H1 (cell line): Measurements from ENCODE around the gene ADAM12. TPM values are rescaled to one million over a fixed set of nuclear protein-coding genes. Genes with fewer than 3 reads are reported as not detected.

ENCODE experiments used
- ATF2 ChIP-seq: IDR thresholded peaks from 2 replicates; pipeline ENCODE4 v1.6.1; 2012; ENCODE audit warnings: low read length, inconsistent platforms
- BACH1 ChIP-seq: IDR thresholded peaks from 2 replicates; pipeline ENCODE4 v1.6.1; 2012; ENCODE audit warnings: low read length, improper control_type of control experiment
- CBX8 ChIP-seq: fragments of 300-800, 300-1000 bp; sonication (generic); IDR thresholded peaks from 2 replicates; pipeline ENCODE4 v1.7.1; 2016; ENCODE audit warnings: low read depth, low read length, borderline replicate concordance
- CHD7 ChIP-seq: fragments of 300-600 bp; sonication (generic); IDR thresholded peaks from 2 replicates; pipeline ENCODE4 v1.7.1; 2012; ENCODE audit warnings: low read length, moderate library complexity, mild to moderate bottlenecking, inconsistent platforms; ENCODE audit not compliant: insufficient replicate concordance
- EZH2 ChIP-seq: fragments of 200-600 bp; sonication (generic); IDR thresholded peaks from 2 replicates; pipeline ENCODE4 v1.7.1; 2012; ENCODE audit warnings: low read depth, mild to moderate bottlenecking, moderate library complexity, low read length, inconsistent platforms; ENCODE audit not compliant: severe bottlenecking
- GABPA ChIP-seq: IDR thresholded peaks from 2 replicates; pipeline ENCODE4 v1.6.1; 2011; ENCODE audit warnings: mild to moderate bottlenecking, low read length, moderate library complexity, borderline replicate concordance; ENCODE audit not compliant: insufficient read depth
- NRF1 ChIP-seq: IDR thresholded peaks from 2 replicates; pipeline ENCODE4 v1.6.1; 2011; ENCODE audit warnings: mild to moderate bottlenecking, low read depth, low read length, improper control_type of control experiment
- POLR2AphosphoS5 ChIP-seq: IDR thresholded peaks from 2 replicates; pipeline ENCODE4 v1.6.1; 2011; ENCODE audit warnings: low read depth, low read length
- TAF1 ChIP-seq: IDR thresholded peaks from 2 replicates; pipeline ENCODE4 v1.6.1; 2011; ENCODE audit warnings: mild to moderate bottlenecking, low read depth, low read length
- polyA plus RNA-seq, 7 experiments: library from polyadenylated mRNA; depleted of rRNA in 3 of 7; stranded (reverse) in 5 of 7; unstranded in 2 of 7; fragments of >200 nt in 5 of 7; fragments of 200-250 nt in 2 of 7; gene quantifications; 1 replicate in 5 of 7; 2 replicates in 1 of 7; 4 replicates in 1 of 7; pipeline versions ENCODE4 v1.2.1 to v1.2.3, GENCODE V29; 2011 to 2013; ENCODE audit warnings: missing spikeins in 2 of 7, mixed read lengths in 2 of 7
- total RNA-seq: library from RNA; stranded (reverse); fragmentation: NEBNext Ultra II Directional; extraction: Animal tissue kit (Norgen Biotek cat#: 25700); gene quantifications from 2 replicates; pipeline ENCODE4 v1.2.1, GENCODE V29; 2021

ADAM12 gene
- total and polyA plus RNA-seq, 2 of the 8 experiments (the other 6 are each of a cell fraction or from before 2014, with no cell fraction given), result 0.07 to 0.17 TPM

- no peak for TF ChIP-seq CHD7
- TF ChIP-seq GABPA, result no peak
- no peak for TF ChIP-seq ATF2
- no peak for TF ChIP-seq POLR2AphosphoS5
- no peak for TF ChIP-seq EZH2
- TF ChIP-seq BACH1, result no peak
- TF ChIP-seq NRF1, result no peak
- TF ChIP-seq TAF1, result no peak
- TF ChIP-seq CBX8, result no peak
These were observed 32.5 kb upstream of the ADAM12 start (continued) for GRCh38 chr10:126420567-126421300.
